NCI-H226 (cell line): ENCODE measurements around the gene MED12L.

Source experiments
- DNase-seq: peaks from one replicate; pipeline ENCODE4 v3.0.0-alpha.2; 2015

The MED12L gene

GRCh38 chr3:151434151-151434890 is 348.9 kb downstream of the MED12L start:
- peak; percentile 81 for DNase-seq

GRCh38 chr3:151436675-151437446 is 351.4 kb downstream of the MED12L start:
- DNase-seq, result no peak

DNA sequence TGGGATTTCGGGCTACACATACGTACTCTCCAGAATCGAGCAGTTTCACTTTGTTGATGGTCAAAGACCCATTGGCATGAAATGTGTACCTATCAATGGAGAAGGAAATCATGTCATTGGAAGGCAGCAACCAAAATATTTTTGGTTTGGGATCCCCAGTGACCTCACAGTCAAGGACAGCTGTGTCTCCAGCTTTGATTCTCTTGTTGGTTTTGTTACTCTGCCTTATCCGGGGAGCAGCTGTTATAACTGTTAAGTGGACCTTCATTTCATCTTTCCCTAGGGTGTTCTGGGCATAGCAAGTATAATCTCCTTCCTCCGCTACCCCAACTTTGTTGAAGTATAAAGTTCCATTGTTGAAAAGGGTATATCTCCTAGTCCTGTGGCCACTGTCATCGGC is 352.4 kb downstream of the MED12L start:
- DNase-seq, result no peak

- DNase-seq, result peak; percentile 44
Measured at GRCh38 chr3:151439652-151440125, 354.2 kb downstream of the MED12L start.

GRCh38 chr3:151440940-151441339 is 355.5 kb downstream of the MED12L start:
- DNase-seq, result no peak

DNA sequence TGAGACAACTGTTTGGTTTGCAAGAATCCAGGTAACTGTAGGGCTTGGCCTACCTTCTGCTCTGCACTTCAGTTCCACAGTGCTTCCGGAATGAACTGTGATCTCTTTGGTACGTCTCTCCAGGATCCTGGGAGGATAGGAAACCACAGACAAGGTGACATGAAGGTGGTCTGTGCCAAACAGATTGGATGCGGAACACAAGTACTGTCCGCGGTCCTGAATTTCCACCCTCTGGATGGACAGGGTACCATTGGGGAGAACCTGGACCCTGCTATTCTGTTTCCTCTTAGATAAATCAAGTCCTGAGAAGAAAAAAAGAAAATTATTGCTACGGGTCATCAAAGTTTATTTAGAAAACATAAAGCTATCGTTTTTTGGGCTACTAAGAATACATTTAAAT is 358.1 kb downstream of the MED12L start:
- no peak for DNase-seq

GRCh38 chr3:151445273-151446001 is 360.0 kb downstream of the MED12L start:
- DNase-seq, result peak; percentile 77

- DNase-seq, result no peak
Measured at GRCh38 chr3:151446002-151446340, 360.5 kb downstream of the MED12L start.

DNA sequence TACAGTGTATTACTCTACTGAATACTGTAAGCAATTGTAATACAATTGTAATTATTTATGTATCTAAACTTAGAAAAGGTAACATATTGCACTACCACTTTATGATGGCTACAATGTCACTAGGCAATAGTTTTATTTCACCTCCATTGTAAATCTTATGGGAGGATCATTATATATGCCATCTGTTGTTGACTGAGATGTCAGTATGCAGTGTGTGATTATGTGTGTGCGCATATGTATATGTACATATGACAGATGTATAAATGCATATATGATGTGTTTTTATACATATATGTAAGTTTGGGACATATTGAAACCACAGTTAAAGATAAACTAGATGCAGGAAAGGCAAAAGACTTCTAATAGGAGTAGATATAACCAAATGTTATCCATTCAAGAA is 366.9 kb downstream of the MED12L start:
- no peak for DNase-seq

GRCh38 chr3:151452841-151453240 is 367.4 kb downstream of the MED12L start:
- no peak for DNase-seq

- no peak for DNase-seq
Measured at GRCh38 chr3:151456065-151456464, 370.6 kb downstream of the MED12L start.

DNA sequence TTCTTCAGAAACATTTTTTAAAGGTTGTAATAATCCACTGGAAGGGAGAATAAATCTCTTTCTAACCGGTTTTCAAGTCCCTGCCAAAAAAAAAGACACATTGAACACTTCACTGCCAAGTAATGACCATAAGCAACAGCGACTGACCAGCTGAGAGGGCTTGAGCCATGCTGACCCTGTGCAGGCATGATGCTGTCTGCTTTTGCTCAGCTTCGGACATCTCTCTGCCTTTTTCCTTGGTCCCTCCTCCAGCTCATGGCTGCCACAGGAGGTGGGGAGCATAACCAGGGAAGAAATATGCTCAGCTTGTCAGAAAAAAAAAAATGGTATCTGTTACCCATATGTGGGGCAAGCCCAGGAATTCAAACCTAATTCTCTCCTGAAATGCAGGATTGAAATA is 373.9 kb downstream of the MED12L start:
- DNase-seq, result no peak

GRCh38 chr3:151460228-151460627 is 374.8 kb downstream of the MED12L start:
- DNase-seq, result no peak

DNA sequence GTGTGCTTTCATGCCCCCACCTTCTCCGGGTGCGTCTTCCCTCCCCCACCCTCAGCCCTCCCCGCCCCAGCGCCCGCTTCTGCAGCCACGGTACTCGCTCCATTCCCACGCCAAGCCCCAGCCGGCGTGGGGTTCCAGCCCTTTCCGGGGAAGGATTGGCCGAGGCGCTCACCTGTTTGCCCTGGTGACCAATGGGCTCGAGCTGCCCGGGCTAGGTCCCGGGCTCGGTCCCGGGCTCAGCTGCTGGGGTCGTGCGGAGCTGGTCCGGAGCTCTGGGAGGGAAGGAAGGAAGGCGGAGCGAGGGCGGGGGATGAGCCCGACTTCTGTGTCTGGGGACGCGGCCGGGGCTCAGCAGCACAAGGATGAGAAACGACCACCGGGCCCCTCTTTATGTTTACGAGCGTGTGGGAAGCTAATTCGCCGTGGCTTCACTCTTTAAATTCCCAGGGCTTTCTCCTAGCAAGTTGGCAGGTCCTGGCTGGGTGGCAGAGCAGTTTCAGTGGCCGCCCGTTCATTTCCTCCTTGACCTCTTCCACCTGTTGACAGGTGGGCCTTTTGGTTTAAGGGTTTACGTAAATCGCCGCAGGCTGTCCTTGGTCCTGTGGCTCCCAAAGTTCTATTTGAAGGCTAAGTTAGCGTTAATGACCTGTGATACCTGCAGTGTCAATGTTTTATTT is 375.4 kb downstream of the MED12L start, which contains the start of gene IGSF10:
IGSF10 (minus strand) TSS at position 288 of the 677 bp plus-strand sequence. CDS start 2,352 bp downstream, outside the sequence.
- DNase-seq, result no peak

DNA sequence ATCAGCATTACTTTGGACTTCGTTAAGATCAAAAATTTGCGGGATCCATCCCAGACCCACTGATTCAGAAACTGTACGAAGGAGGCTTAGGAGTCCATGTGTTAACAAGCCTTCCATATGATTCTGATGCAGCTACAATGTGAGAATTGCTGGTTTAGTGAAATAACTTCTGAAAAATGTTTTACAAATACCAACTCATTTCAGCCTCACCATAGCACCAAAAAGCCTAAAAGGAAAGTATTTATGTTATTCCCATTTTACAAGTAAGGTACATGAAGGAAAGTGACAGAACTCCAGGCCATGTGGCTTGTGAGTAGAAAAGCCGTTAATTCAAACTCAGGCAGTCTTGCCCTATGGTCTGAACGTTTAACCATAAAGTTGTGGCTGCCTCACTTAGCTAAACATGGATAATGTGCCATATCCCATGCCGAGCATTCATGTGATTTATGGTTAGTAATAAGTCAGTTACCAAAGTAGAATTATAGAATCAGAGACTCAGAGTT is 376.9 kb downstream of the MED12L start:
- no peak for DNase-seq

GRCh38 chr3:151462991-151463390 is 377.5 kb downstream of the MED12L start:
- DNase-seq, result no peak

- no peak for DNase-seq
Measured at GRCh38 chr3:151467069-151467468, 381.6 kb downstream of the MED12L start.

DNA sequence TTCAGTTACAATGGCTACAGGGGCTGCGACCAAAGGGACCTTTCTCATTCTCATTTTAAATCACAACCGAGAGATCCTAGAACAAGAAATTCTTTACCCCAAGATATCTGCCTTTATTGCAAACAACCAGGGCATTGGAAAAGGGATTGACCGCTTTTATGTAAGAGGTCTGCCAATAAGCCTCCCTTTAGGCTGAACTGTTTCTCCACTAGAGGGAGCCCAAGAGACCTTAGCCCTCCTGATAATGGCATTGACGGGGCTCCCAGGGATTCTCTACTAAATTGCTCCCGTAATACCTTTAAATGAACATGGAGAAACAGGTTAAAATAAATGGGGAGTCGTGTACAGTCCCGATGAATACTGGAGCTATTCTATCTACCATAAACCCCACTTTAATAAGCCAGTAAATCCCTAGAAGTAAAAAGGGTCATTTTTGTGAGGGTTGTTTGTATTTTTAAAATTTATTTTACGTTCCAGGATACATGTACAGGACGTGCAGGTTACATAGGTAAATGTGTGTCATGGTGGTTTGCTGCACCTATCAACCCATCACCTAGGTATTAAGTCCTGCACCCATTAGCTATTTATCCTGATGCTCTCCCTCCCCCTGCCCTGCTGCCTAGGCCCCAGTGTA is 382.9 kb downstream of the MED12L start:
- DNase-seq, result peak; percentile 32

DNA sequence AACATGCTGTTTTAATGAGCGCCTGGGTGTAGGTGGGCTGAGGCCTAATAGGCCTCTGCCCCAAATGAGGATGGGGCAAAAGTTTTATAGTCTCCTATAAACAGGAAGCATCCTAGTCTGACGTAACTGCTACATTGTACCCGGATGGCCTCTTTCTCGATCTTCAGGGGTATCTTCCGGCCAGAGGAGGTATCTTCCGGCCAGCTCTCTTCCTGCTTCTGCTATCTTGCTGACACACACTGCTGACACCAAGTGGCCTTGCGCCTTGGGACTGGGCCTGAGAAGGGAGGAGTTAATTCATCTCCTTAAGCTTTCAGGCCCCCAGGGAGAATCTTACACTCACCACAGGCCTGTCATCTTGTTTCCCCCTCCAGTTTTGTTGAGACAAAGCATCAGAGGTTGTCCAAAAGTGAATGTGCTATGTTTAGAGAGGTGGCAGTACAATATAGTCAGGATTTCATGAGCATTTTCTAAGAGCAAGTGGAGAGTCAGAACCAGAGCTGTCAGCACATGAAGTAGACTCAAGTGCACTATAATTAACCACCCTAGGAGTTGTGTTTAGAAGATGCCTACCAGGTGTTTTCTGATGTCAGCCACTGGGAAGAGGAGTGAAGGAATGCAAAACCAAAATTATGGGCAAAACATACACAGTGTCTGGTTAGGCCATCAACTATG is 391.0 kb downstream of the MED12L start:
- DNase-seq, result no peak

DNA sequence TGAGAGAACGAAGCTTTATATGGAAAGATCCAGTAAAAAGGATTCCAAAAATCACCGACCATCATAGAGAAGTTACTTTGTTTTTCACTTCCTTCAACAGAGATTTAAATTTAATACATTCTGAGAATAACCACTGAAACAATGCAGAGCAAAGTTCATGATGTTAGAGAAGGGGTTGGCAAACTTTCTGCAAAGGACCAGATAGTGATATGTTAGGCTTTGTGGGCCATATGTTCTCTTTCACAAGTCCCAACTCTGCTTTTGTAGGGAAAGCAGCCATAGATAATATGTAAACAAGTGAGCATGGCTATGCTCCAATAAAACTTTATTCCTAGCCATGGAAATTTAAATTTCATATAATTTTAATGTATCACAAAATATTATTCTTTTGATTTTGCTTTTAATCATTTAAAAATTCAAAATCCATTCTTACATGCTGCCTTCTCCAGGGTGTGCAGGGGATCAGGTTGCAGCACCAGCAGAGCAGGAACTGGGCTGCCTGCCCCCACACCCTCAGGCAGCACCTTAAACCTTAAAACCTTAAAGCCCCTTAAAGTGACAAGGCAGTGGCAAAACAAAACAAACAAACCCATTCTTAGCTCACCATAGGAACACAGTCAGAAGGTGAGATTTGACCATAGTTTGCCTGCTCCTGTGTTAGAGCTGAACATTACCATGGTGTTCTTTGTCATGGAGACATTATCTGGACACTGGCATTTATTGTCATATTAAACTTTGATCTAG is 392.3 kb downstream of the MED12L start:
- DNase-seq, result no peak

DNA sequence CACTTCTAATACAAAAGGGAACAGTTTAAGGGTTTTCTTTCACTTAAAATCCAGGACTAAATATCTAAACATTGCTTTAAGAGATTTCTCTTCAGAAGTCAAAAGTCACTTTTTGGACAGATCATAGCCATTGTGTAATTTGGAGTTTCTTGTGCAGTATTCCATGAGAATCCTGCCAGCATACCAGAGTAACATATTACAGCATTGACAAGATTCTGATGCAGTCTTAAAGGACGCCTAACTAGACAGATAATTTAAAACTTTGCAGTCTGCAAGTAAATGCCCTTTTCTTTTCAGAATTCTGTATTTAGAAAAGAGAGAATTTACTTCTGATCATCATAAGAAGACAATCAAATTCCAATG is 392.9 kb downstream of the MED12L start:
- no peak for DNase-seq
